ENCODE measurements around the gene ACAN. TPM values are rescaled to one million over a fixed set of nuclear protein-coding genes. Genes with fewer than 3 reads are reported as not detected.
A peak's percentile ranks its signal among the peaks of the same experiment; 100 is the strongest.

ACAN gene
- total and polyA plus RNA-seq, 2 of the 8 experiments (the other 6 are each of a cell fraction or from before 2014, with no cell fraction given), result 0.71 to 0.73 TPM

DNA sequence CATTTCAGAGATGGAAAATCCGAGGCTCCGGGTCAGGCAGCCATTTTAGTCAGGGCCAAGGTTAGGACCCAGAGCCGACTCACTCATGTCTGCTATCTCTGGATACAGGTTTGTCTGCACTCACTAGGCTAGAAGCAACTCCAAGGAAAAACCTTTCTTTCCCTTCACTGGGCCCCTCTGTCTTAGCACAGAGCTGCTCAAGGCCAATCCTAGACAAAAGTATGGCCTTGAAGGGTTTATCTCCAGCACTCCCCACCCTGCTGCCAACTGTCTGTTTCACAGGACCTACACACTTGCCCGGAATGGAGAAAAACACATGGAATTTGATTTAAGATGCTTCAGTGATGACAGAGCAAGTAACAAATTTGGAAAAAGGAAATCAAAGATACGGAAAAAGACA is 25.6 kb downstream of the ACAN start:
- ChIA-PET POLR2A (ENCODE audit: partially characterized antibody) (no interaction called here), CTCF (ENCODE audit: partially characterized antibody) (interaction anchor here (1.0 to 2.1 kb wide), 4 partner anchors 23 to 361 kb away, joined by 3 to 5 read pairs (median 4); partner anchors contain the start of gene MRPS11)
- no peak overlapping the region for H2AK5ac ChIP-seq (ENCODE audit: low read depth, low read length)
- no peaks in the 10 kb centered on the region for H3K23me2 ChIP-seq (ENCODE audit: low read depth, low read length)
- TF ChIP-seq EP300 (IDR thresholded peaks at IDR 0.05; ENCODE audit: borderline replicate concordance in 1 of 2, low read depth in 2 of 2, low read length in 2 of 2) (no peak), CHD2 (IDR thresholded peaks at IDR 0.05; ENCODE audit: low read length) (no peak), YY1 (IDR thresholded peaks at IDR 0.05; ENCODE audit: low read depth, low read length) (0 out of 2 replicates have a peak, but pooled peaks have one; percentile 11)
- H3K4me1 ChIP-seq (replicated peaks in 1 of 4; ENCODE audit: control insufficient read depth in 3 of 4, insufficient read depth in 4 of 4, low read length in 3 of 4), result no peaks in the 10 kb centered on the region
- no peak overlapping the region for H3K56ac ChIP-seq (replicated peaks; ENCODE audit: insufficient read length, low read depth, low read length)
- no peak overlapping the region for H2BK5ac ChIP-seq (ENCODE audit: low read depth, low read length)
- H4K5ac ChIP-seq (ENCODE audit: insufficient read length, low read depth, low read length), result no peak overlapping the region
- no peaks in the 10 kb centered on the region for H3K9me3 ChIP-seq (ENCODE audit: insufficient read depth in 2 of 2, low read depth in 1 of 2, low read length in 1 of 2)
- no peaks in the 10 kb centered on the region for H4K20me1 ChIP-seq (replicated peaks in 1 of 2; ENCODE audit: control insufficient read depth in 1 of 2, insufficient read depth in 2 of 2, low read length in 2 of 2)
- no peaks in the 10 kb centered on the region for H3K79me2 ChIP-seq (ENCODE audit: control insufficient read depth in 1 of 2, insufficient read depth in 2 of 2, low read length in 2 of 2)
- H2BK20ac ChIP-seq (ENCODE audit: low read length), result no peak overlapping the region
- 93% methylated on average over 5 of the region's 5 CpGs; no CpG with 5 or more reads in 1 of the 2 experiments for WGBS, 2 experiments (ENCODE audit: extremely low coverage in 1 of 2, insufficient coverage in 1 of 2, insufficient read length in 1 of 2, insufficient replicate concordance in 2 of 2, low coverage in 1 of 2, low lambda C conversion rate in 2 of 2, missing lambda C conversion rate in 1 of 2)
- no peaks in the 10 kb centered on the region for H3K79me1 ChIP-seq (ENCODE audit: low read depth, low read length)
- H3K27ac ChIP-seq (ENCODE audit: low read depth, low read length), result no peak overlapping the region
- no peak overlapping the region for H3K9ac ChIP-seq (replicated peaks in 1 of 4; ENCODE audit: extremely low read depth in 1 of 4, low read depth in 3 of 4, low read length in 3 of 4)
- FAIRE-seq, result no peak
- H3K14ac ChIP-seq (ENCODE audit: insufficient read length), result no peak overlapping the region
- no peak overlapping the region for H2BK12ac ChIP-seq (ENCODE audit: low read depth, low read length)
- H4K8ac ChIP-seq (ENCODE audit: extremely low read depth, insufficient read depth, low read length), result no peak overlapping the region
- H3K36me3 ChIP-seq (ENCODE audit: control insufficient read depth in 2 of 4, insufficient read depth in 4 of 4, low read length in 3 of 4), result no peaks in the 10 kb centered on the region
- H3K27me3 ChIP-seq (replicated peaks in 1 of 4; ENCODE audit: control insufficient read depth in 3 of 4, extremely low read depth in 1 of 4, insufficient read depth in 3 of 4, low read length in 3 of 4), result no peaks in the 10 kb centered on the region; a peak in 3 of 7 replicates
- no peak overlapping the region for H2BK15ac ChIP-seq (ENCODE audit: low read length)
- no peak overlapping the region for H3K18ac ChIP-seq (ENCODE audit: extremely low read depth, low read length)
- no peak overlapping the region for H2AFZ ChIP-seq (ENCODE audit: low read length)
- H3K4ac ChIP-seq (replicated peaks; ENCODE audit: insufficient read length, low read depth, low read length), result no peak overlapping the region
- no peak overlapping the region for H3K4me2 ChIP-seq (ENCODE audit: insufficient read depth in 1 of 2, low read depth in 2 of 2, low read length in 2 of 2)
- no peak overlapping the region for H2BK120ac ChIP-seq (replicated peaks; ENCODE audit: low read depth, low read length)
- H3K23ac ChIP-seq (ENCODE audit: insufficient read length), result no peak overlapping the region
- no peak for DNase-seq (ENCODE audit: low read depth in 1 of 2, low spot score in 2 of 2)
- no peak overlapping the region for H4K91ac ChIP-seq (replicated peaks; ENCODE audit: insufficient read length, low read length)
- no peak overlapping the region for H3K4me3 ChIP-seq (ENCODE audit: extremely low read depth in 1 of 4, insufficient read depth in 2 of 4, low read depth in 3 of 4, low read length in 4 of 4)
